ENCODE measurements around the gene GPM6B.

The GPM6B gene

GRCh38 chrX:13760426-13760825, 56.5 kb downstream of the GPM6B start:
- no peak overlapping the region for H3K27ac ChIP-seq
- TF ChIP-seq CTCF (conservative IDR thresholded peaks at IDR 0.05) (no peak), ZFX (IDR thresholded peaks at IDR 0.05) (no peak)

DNA sequence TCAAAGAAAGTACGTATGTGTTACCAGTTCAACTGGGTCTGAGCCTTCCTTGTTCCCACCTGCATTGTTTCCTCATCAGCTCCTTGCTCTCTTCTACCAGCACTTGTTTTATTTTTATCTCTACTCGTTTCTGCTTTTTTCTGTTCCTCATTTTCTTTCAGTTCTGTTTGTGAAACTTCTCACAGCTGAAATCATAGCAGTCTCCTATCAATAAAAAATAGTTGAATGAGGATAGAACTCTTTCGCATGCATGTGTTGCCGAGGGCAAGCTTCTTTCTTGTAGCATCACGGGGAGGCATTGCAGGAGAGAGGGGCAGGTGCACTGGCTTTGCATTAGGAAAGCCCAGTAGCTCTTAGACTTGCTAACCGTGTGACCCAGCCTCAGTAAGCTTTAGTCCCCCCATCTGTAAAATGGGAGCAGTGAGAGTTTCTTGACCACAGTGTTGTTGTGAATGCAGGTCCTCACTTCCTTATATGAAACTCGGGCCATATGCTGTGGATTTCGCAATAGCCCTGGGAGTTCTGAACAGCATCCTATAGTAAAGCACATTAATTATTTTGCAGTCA, 57.7 kb downstream of the GPM6B start:
- H3K27ac ChIP-seq = no peak overlapping the region
- no peak for TF ChIP-seq ZFX (IDR thresholded peaks at IDR 0.05)
- TF ChIP-seq CTCF (conservative IDR thresholded peaks at IDR 0.05) = no peak

DNA sequence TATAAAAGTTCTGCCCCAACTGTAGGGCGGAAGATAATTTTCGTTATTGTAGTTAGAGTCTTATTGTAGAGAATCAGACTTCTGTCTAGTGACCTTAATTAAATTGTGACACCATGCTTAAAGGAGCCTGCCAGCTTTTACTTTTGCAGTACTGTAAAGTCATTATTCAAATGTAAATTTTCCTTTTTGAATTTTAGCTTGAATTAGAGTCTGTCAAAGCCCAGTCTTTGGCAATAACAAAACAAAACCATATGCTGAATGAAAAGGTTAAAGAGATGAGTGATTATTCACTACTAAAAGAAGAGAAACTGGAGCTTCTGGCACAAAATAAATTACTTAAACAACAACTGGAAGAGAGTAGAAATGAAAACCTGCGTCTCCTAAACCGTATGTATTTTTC, 60.5 kb downstream of the GPM6B start:
- H3K27ac ChIP-seq = peak overlapping the region; percentile 72
- TF ChIP-seq CTCF (conservative IDR thresholded peaks at IDR 0.05) (no peak), ZFX (IDR thresholded peaks at IDR 0.05) (no peak)

DNA sequence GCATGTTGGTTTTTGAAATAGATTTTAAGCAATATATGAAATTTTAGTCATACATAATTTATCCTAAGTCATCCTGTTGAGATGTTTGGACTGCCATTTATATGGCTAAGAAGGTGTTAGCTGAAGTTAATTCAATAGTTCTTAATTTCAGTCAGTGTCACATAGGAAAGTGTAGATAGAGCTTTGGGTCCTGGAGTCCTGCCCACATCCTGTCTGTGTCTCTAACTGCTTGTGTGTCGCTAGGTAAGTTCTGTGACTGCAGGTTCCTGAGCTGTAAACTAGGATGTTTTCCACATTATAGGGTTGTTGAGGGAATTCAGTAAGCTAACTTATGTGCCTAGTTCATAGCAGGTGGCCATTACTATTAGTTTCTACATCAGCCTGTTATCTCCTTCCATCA, 61.6 kb downstream of the GPM6B start:
- H3K27ac ChIP-seq = no peak overlapping the region
- TF ChIP-seq ZFX (IDR thresholded peaks at IDR 0.05) = no peak
- no peak for TF ChIP-seq CTCF (conservative IDR thresholded peaks at IDR 0.05)

DNA sequence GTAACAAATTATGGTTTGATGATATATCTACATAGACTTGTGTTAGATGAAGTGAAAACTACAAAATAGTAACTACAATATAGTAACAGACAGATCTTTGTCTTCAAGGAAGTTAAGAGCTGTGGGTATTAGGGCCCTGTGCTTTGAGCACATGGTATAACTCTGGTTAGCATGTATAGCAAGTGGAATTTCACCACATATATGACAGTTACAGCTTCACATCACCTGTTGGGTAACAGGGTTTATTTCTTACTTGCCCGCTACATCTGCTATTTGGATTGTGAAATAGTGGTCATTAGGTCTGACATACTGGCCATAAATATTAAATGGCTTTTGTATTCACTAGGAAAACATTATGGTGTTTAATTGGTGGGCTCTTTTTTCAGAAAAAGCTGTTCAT, 62.1 kb downstream of the GPM6B start:
- TF ChIP-seq ZFX (IDR thresholded peaks at IDR 0.05) = no peak
- no peak for TF ChIP-seq CTCF (conservative IDR thresholded peaks at IDR 0.05)
- H3K27ac ChIP-seq = no peak overlapping the region

- TF ChIP-seq CTCF (conservative IDR thresholded peaks at IDR 0.05) (no peak), ZFX (IDR thresholded peaks at IDR 0.05) (no peak)
- H3K27ac ChIP-seq = no peak overlapping the region
Observed at GRCh38 chrX:13752646-13753045, 64.2 kb downstream of the GPM6B start.

DNA sequence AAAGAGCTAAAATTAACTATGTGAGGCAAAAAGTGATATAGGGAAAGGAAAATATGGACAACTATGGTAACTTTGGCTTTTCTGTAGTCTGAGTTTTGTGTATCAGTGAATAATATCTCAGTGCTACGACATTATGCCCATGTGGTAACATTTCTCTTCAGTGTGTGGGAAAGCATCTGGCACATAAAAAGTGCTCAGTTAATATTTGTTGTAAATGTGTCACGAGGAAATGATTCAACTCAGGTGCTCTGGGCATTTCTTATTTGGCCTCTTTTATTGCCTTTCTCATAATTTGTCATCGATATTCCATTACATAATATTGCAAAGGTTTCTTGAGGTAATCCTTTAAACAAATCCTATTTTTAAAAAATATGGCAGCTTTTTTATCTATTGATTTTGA, 64.8 kb downstream of the GPM6B start:
- TF ChIP-seq ZFX (IDR thresholded peaks at IDR 0.05) (no peak), CTCF (conservative IDR thresholded peaks at IDR 0.05) (no peak)
- no peak overlapping the region for H3K27ac ChIP-seq

All from C4-2B (cell line).